ENCODE measurements around the gene TMEM132D. TPM values are rescaled to one million over a fixed set of nuclear protein-coding genes. Genes with fewer than 3 reads are reported as not detected.

The TMEM132D gene
- total RNA-seq, 1 experiment from 2014 or later: not detected

- no peaks in the 10 kb centered on the region for H3K4me1 ChIP-seq (ENCODE audit: control insufficient read depth, insufficient read depth, low read length)
- CTCF ChIA-PET: no interaction called here
- BruUV-seq (replicated peaks): no TSS peak
- ATAC-seq (no peak), DNase-seq (ENCODE audit: low read depth, low spot score) (no peak)
- no peak overlapping the region for H3K27ac ChIP-seq (ENCODE audit: low read length)
- intact Hi-C loops (cut with micrococcal nuclease; ENCODE audit: unreplicated experiment): no loop called here
- in situ Hi-C loops (cut with HindIII; ENCODE audit: low pct_unique_long_range_greater_than_20kb, low sequenced_read_pairs): no loop called here
- POLR2A ChIA-PET: no interaction called here
- no peaks in the 10 kb centered on the region for H3K27me3 ChIP-seq (ENCODE audit: control insufficient read depth, insufficient read depth, low read length)
- H3K4me3 ChIP-seq (ENCODE audit: low read depth in 2 of 2, low read length in 2 of 2): no peak overlapping the region
- H3K9me3 ChIP-seq (ENCODE audit: control insufficient read depth, insufficient read depth, low read depth, low read length): no peaks in the 10 kb centered on the region
- H3K36me3 ChIP-seq (ENCODE audit: control insufficient read depth, insufficient read depth, low read length): no peaks in the 10 kb centered on the region
- TF ChIP-seq SIN3A (IDR thresholded peaks at IDR 0.05; ENCODE audit: borderline replicate concordance, insufficient read depth, low read depth, low read length): no peak
- no peak for TF ChIP-seq REST (IDR thresholded peaks at IDR 0.05; ENCODE audit: insufficient read depth in 1 of 2, low read depth in 2 of 2, low read length in 1 of 2)
- TF ChIP-seq TCF7L2 (IDR thresholded peaks at IDR 0.05; ENCODE audit: low read depth, low read length): no peak
- TF ChIP-seq POLR2AphosphoS5 (IDR thresholded peaks at IDR 0.05; ENCODE audit: low read depth, low read length): no peak
- TF ChIP-seq CTCF (IDR thresholded peaks at IDR 0.05): no peak
Observed at GRCh38 chr12:129276361-129277060, 627.3 kb downstream of the TMEM132D start.

- no peak for DNase-seq (ENCODE audit: low read depth, low spot score)
- CTCF ChIA-PET: no interaction called here
- POLR2A ChIA-PET: no interaction called here
- Histone ChIP-seq H3K4me1 (ENCODE audit: control insufficient read depth, insufficient read depth, low read length) (no peaks in the 10 kb centered on the region), H3K27me3 (ENCODE audit: control insufficient read depth, insufficient read depth, low read length) (no peaks in the 10 kb centered on the region), H3K27ac (ENCODE audit: low read length) (no peak overlapping the region), H3K4me3 (ENCODE audit: low read depth in 2 of 2, low read length in 2 of 2) (no peak overlapping the region), H3K36me3 (ENCODE audit: control insufficient read depth, insufficient read depth, low read length) (no peaks in the 10 kb centered on the region), H3K9me3 (ENCODE audit: control insufficient read depth, insufficient read depth, low read depth, low read length) (no peaks in the 10 kb centered on the region)
- intact Hi-C loops (cut with micrococcal nuclease; ENCODE audit: unreplicated experiment) (no loop called here), in situ Hi-C loops (cut with HindIII; ENCODE audit: low pct_unique_long_range_greater_than_20kb, low sequenced_read_pairs) (no loop called here)
- TF ChIP-seq POLR2AphosphoS5 (IDR thresholded peaks at IDR 0.05; ENCODE audit: low read depth, low read length) (no peak), SIN3A (IDR thresholded peaks at IDR 0.05; ENCODE audit: borderline replicate concordance, insufficient read depth, low read depth, low read length) (no peak), CTCF (IDR thresholded peaks at IDR 0.05) (no peak), REST (IDR thresholded peaks at IDR 0.05; ENCODE audit: insufficient read depth in 1 of 2, low read depth in 2 of 2, low read length in 1 of 2) (no peak), TCF7L2 (IDR thresholded peaks at IDR 0.05; ENCODE audit: low read depth, low read length) (no peak)
- BruUV-seq (replicated peaks): no TSS peak
- no peak for ATAC-seq
Observed at GRCh38 chr12:129269756-129270495, 633.9 kb downstream of the TMEM132D start.
